Karpas-422 (cell line): ENCODE results near the gene TFDP1. TPM values are rescaled to one million over a fixed set of nuclear protein-coding genes. Genes with fewer than 3 reads are reported as not detected.
"Not testable (repeated sequence)": the region's sequence is repeated elsewhere in the genome, so short reads cannot be mapped to it uniquely, and the experiment has no call there.

Experiments used
- DNase-seq: peaks from one replicate; pipeline ENCODE4 v3.0.0-alpha.2; 2015
- H2AFZ ChIP-seq: fragments of 200-600 bp; sonication (generic); 2 replicates; pipeline ENCODE4 v1.6.1; 2014; ENCODE audit warnings: antibody characterized with exemption, low read length, mixed read lengths
- H3K27ac ChIP-seq: fragments of 200-600 bp; sonication (generic); 2 replicates; pipeline ENCODE4 v1.5.1; 2014; ENCODE audit warnings: mild to moderate bottlenecking, low read length, moderate library complexity
- H3K27me3 ChIP-seq: fragments of 200-600 bp; sonication (generic); 2 replicates; pipeline ENCODE4 v1.6.1; 2014; ENCODE audit warnings: low read length, mixed read lengths
- H3K36me3 ChIP-seq: fragments of 200-600 bp; sonication (generic); 2 replicates; pipeline ENCODE4 v1.6.1; 2014; ENCODE audit warnings: low read length, mixed read lengths; ENCODE audit not compliant: insufficient read depth
- H3K4me1 ChIP-seq: fragments of 200-600 bp; sonication (generic); 2 replicates; pipeline ENCODE4 v1.6.1; 2014; ENCODE audit warnings: mild to moderate bottlenecking, low read length, mixed read lengths
- H3K4me2 ChIP-seq: fragments of 200-600 bp; sonication (generic); 2 replicates; pipeline ENCODE4 v1.6.1; 2014; ENCODE audit warnings: low read length, low read depth, mild to moderate bottlenecking; ENCODE audit not compliant: poor library complexity, severe bottlenecking
- H3K4me3 ChIP-seq: fragments of 200-600 bp; sonication (generic); 2 replicates; pipeline ENCODE4 v1.5.1; 2014; ENCODE audit warnings: mild to moderate bottlenecking, antibody characterized with exemption, low read length, mixed read lengths
- H3K79me2 ChIP-seq: fragments of 200-600 bp; sonication (generic); 2 replicates; pipeline ENCODE4 v1.6.1; 2014; ENCODE audit warnings: mild to moderate bottlenecking, low read length, mixed read lengths
- H3K9ac ChIP-seq: fragments of 200-600 bp; sonication (generic); 2 replicates; pipeline ENCODE4 v1.6.0; 2014; ENCODE audit warnings: low read length
- H3K9me2 ChIP-seq: fragments of 200-600 bp; sonication (generic), shearing (Covaris generic); replicated peaks from 2 replicates; pipeline ENCODE4 v1.6.0; 2014; ENCODE audit warnings: mild to moderate bottlenecking, low read length, moderate library complexity; ENCODE audit not compliant: insufficient read depth
- H3K9me3 ChIP-seq: fragments of 300-700, 200-600 bp; sonication (generic); 2 replicates; pipeline ENCODE4 v1.6.1; 2014; ENCODE audit warnings: low read length, mixed read lengths
- H4K20me1 ChIP-seq: fragments of 200-600 bp; sonication (generic); 2 replicates; pipeline ENCODE4 v1.6.1; 2014; ENCODE audit warnings: mild to moderate bottlenecking, antibody characterized with exemption, low read length, low read depth; ENCODE audit not compliant: insufficient read depth
- total RNA-seq: library from RNA; depleted of rRNA; stranded (reverse); fragments of >200 nt; shearing (Covaris generic); gene quantifications from 2 replicates; pipeline ENCODE4 v1.2.3, GENCODE V29; 2014; ENCODE audit warnings: low replicate concordance

Gene TFDP1
- total RNA-seq, 1 experiment from 2014 or later, result 89.2 TPM

DNA sequence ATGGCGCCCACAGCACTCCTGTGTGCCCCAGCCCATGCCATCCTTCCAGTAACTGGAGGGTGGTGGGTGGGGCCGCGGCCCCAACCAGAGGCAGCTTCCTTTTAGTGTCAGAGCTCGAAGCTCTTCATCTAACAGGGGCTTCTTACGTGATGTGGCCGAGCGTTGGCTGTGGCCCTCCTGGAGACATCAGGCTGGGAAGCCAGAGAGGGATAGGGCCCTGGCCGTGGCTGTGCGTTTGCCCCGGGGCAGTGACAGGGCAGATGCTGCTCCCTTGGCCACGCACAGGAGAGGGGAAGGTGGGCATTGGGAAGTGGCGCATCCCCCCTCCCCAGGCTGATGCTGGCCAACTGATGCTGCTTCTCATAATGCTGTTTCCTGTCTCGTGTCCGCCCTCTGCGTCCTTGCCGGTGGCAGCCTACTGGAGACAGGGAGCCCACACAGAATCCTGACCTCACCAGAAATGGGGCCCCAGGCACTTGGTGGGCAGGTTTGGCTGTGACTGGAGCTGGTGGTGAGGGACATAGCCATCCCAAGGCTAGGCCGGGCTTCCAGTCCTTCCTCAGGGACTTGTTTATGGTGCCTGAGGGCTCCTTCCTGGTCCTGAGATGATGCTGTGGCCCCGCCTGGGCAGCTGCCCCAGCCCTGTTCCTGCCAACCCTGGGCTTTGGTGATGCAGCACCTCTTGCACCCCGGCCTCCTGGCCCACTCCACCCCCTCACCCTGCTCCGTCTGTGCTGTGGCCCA is 39.1 kb downstream of the TFDP1 start:
- Histone ChIP-seq H3K9me3 (no peaks in the 10 kb centered on the region), H3K36me3 (peaks cover 17% of the 10 kb centered on the region; the same call in 1 of the 2 replicates), H3K4me2 (no peak overlapping the region), H3K9ac (no peak overlapping the region), H3K27me3 (no peaks in the 10 kb centered on the region), H3K79me2 (peaks cover 87% of the 10 kb centered on the region), H3K27ac (no peak overlapping the region), H2AFZ (no peak overlapping the region), H4K20me1 (peaks cover 45% of the 10 kb centered on the region), H3K9me2 (no peaks in the 10 kb centered on the region), H3K4me1 (no peaks in the 10 kb centered on the region), H3K4me3 (no peak overlapping the region)
- DNase-seq, result no peak

GRCh38 chr13:113624235-113624587 is 39.7 kb downstream of the TFDP1 start:
- no peak overlapping the region for H3K9ac ChIP-seq
- H3K4me3 ChIP-seq, result no peak overlapping the region
- H3K27me3 ChIP-seq, result no peaks in the 10 kb centered on the region
- no peak overlapping the region for H3K4me2 ChIP-seq
- no peaks in the 10 kb centered on the region for H3K9me3 ChIP-seq
- no peak overlapping the region for H2AFZ ChIP-seq
- DNase-seq, result no peak
- H3K4me1 ChIP-seq, result no peaks in the 10 kb centered on the region
- peaks cover 17% of the 10 kb centered on the region; the same call in 1 of the 2 replicates for H3K36me3 ChIP-seq
- peaks cover 88% of the 10 kb centered on the region for H3K79me2 ChIP-seq
- H3K9me2 ChIP-seq, result no peaks in the 10 kb centered on the region
- H4K20me1 ChIP-seq, result peaks cover 46% of the 10 kb centered on the region
- H3K27ac ChIP-seq, result no peak overlapping the region

- not testable (repeated sequence) for DNase-seq, H3K9me3 ChIP-seq, H3K9ac ChIP-seq, H3K4me3 ChIP-seq, H3K27ac ChIP-seq, H3K27me3 ChIP-seq, H3K4me1 ChIP-seq, H3K4me2 ChIP-seq, H2AFZ ChIP-seq, H3K9me2 ChIP-seq
- Histone ChIP-seq H4K20me1 (peaks cover 52% of the 10 kb centered on the region), H3K79me2 (peaks cover 90% of the 10 kb centered on the region), H3K36me3 (peaks cover 17% of the 10 kb centered on the region; the same call in 1 of the 2 replicates)
Observed at GRCh38 chr13:113624640-113625304, 40.2 kb downstream of the TFDP1 start.

DNA sequence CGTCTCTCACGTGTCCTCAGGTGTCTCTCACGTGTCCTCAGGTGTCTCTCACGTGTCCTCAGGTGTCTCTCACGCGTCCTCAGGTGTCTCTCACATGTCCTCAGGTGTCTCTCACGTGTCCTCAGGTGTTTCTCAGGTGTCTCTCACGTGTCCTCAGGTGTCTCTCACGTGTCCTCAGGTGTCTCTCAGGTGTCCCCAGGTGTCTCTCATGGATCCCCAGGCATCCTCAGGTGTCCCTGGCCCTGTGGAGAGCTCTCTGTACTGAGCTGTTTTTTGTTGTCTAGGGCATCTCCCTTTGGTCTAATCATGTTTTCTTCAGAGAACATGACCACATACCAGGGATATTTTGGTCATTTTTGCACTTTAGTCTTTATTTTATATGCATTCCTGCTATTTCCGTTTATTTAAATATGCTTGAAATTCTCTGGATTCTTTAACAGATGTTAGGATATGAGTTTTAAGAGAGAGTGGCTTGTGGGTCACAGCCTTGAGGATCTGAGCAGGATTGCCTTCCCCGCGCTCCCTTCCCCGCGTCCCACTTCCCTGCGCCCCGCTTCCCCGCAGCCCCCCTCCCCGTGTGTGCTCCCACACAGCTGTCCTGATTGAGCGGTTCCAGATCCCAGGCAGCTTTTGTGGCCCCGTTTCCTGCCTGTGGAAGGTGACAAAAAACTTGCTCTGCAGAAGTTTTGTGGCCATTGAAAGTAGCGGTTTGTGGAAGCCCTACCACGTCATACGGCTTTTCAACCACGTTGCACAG is 41.6 kb downstream of the TFDP1 start:
- Histone ChIP-seq H4K20me1 (peaks cover 63% of the 10 kb centered on the region), H3K79me2 (peaks cover 87% of the 10 kb centered on the region), H3K36me3 (peaks cover 17% of the 10 kb centered on the region; the same call in 1 of the 2 replicates), H3K4me1 (no peaks in the 10 kb centered on the region), H3K27me3 (no peaks in the 10 kb centered on the region), H3K4me3 (no peak overlapping the region), H3K9me2 (no peaks in the 10 kb centered on the region), H2AFZ (no peak overlapping the region), H3K9ac (no peak overlapping the region), H3K4me2 (no peak overlapping the region), H3K27ac (no peak overlapping the region), H3K9me3 (no peaks in the 10 kb centered on the region)
- no peak for DNase-seq

GRCh38 chr13:113627136-113627535 is 42.6 kb downstream of the TFDP1 start:
- no peak overlapping the region for H3K9ac ChIP-seq
- no peak overlapping the region for H3K4me3 ChIP-seq
- peaks cover 25% of the 10 kb centered on the region for H3K36me3 ChIP-seq
- no peak overlapping the region for H2AFZ ChIP-seq
- H3K27ac ChIP-seq, result no peak overlapping the region
- H3K79me2 ChIP-seq, result peaks cover 85% of the 10 kb centered on the region
- no peak for DNase-seq
- H3K9me2 ChIP-seq, result no peaks in the 10 kb centered on the region
- H3K4me1 ChIP-seq, result no peaks in the 10 kb centered on the region
- no peaks in the 10 kb centered on the region for H3K27me3 ChIP-seq
- H4K20me1 ChIP-seq, result peaks cover 68% of the 10 kb centered on the region
- H3K9me3 ChIP-seq, result no peaks in the 10 kb centered on the region
- H3K4me2 ChIP-seq, result no peak overlapping the region

DNA sequence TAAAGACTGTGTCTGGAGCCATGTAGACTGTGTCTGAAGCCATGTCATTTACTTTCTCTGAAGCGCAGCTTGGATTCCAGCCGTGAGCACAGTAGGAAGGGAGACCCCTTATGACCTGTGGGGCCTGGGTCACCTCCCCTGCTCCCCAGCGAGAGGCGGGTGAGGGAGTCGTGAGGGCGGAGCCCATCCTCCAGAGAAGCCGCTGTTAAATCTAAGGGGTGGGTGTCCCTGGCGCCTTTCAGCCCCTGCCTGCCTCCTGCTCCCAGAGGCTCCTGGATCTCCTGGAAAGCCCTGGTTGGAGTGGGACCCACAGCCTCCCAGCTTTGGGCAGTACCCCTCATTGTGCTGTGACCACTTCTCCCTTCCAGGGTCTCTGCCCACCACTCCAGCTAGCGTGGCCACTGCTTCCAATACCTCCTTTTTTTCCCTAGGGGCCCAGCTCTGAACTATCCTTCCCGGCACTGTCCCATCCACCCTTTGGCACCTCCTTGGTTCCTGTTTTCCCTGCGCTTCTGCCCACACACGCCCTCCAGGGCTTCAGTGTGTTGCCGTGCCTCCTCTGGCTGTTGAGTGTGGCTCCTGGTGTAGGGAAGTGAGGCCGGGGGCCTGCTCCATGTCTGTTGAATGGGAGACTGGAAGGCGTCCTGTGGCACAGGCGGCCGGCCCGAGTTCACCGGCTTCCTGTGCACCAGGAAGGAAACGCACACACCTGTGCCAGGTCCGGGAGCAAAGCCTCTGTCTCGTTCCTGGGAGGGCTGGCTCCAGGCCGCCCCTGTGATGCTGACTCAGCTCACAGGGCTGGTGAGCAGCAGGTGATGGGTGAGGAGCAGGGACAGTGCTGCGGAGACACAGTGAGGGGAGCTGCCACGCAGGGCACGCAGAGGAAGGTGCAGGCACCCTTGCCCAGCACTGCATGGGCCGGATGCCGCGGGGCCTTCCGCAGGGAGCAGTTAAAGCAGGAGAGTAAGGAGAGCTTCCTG is 44.0 kb downstream of the TFDP1 start:
- Histone ChIP-seq H4K20me1 (peaks cover 68% of the 10 kb centered on the region), H3K4me2 (no peak overlapping the region), H3K9me2 (no peaks in the 10 kb centered on the region), H3K36me3 (peaks cover 13% of the 10 kb centered on the region), H3K79me2 (peaks cover 71% of the 10 kb centered on the region), H3K27ac (no peak overlapping the region), H3K4me1 (no peaks in the 10 kb centered on the region), H3K27me3 (no peaks in the 10 kb centered on the region), H3K4me3 (no peak overlapping the region), H3K9ac (no peak overlapping the region), H2AFZ (no peak overlapping the region), H3K9me3 (no peaks in the 10 kb centered on the region)
- DNase-seq, result no peak

DNA sequence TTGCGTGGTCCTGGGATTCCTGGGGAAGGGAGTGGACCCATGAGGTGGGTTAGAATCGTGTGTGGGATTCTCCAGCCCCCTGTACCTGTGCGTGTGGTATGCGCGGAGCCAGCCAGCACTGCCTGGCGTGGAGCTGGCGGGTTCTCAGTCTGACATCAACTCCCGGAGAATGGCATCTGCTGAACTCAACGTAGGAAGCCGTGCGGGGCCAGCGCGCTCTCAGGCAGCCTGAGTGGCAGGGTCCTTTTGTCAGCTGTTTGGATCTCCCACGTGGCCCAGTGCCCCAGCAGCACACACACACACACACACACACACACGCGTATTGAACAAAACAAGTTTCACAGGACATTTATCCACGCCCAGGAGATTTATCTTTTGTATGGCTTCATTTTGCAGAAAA is 45.3 kb downstream of the TFDP1 start:
- Histone ChIP-seq H3K27me3 (no peaks in the 10 kb centered on the region), H3K36me3 (peaks cover 23% of the 10 kb centered on the region), H3K9me3 (no peaks in the 10 kb centered on the region), H2AFZ (no peak overlapping the region), H3K9me2 (no peaks in the 10 kb centered on the region), H3K4me1 (no peaks in the 10 kb centered on the region), H3K4me3 (no peak overlapping the region), H3K79me2 (peaks cover 60% of the 10 kb centered on the region), H4K20me1 (peaks cover 58% of the 10 kb centered on the region), H3K4me2 (no peak overlapping the region), H3K27ac (no peak overlapping the region), H3K9ac (no peak overlapping the region)
- DNase-seq, result no peak
